ENCODE results near the gene UVRAG.

Gene UVRAG

GRCh38 chr11:75820645-75821044 is 5.6 kb downstream of the UVRAG start:
- in situ Hi-C loops (cut with HindIII; ENCODE audit: low sequenced_read_pairs): no loop called here
- no peak overlapping the region for H3K4me3 ChIP-seq (ENCODE audit: low read depth, low read length)
- TF ChIP-seq CTCF (IDR thresholded peaks at IDR 0.05; ENCODE audit: low read depth, low read length, missing control alignments): no peak
- DNase-seq (ENCODE audit: low read depth): no peak

GRCh38 chr11:75821202-75821601 is 6.2 kb downstream of the UVRAG start:
- DNase-seq (ENCODE audit: low read depth): no peak
- no peak overlapping the region for H3K4me3 ChIP-seq (ENCODE audit: low read depth, low read length)
- TF ChIP-seq CTCF (IDR thresholded peaks at IDR 0.05; ENCODE audit: low read depth, low read length, missing control alignments): no peak
- in situ Hi-C loops (cut with HindIII; ENCODE audit: low sequenced_read_pairs): no loop called here

GRCh38 chr11:75822541-75822940 is 7.5 kb downstream of the UVRAG start:
- TF ChIP-seq CTCF (IDR thresholded peaks at IDR 0.05; ENCODE audit: low read depth, low read length, missing control alignments): no peak
- in situ Hi-C loops (cut with HindIII; ENCODE audit: low sequenced_read_pairs): no loop called here
- no peak overlapping the region for H3K4me3 ChIP-seq (ENCODE audit: low read depth, low read length)
- no peak for DNase-seq (ENCODE audit: low read depth)

- in situ Hi-C loops (cut with HindIII; ENCODE audit: low sequenced_read_pairs): no loop called here
- no peak for DNase-seq (ENCODE audit: low read depth)
- H3K4me3 ChIP-seq (ENCODE audit: low read depth, low read length): no peak overlapping the region
- TF ChIP-seq CTCF (IDR thresholded peaks at IDR 0.05; ENCODE audit: low read depth, low read length, missing control alignments): no peak
These were observed 8.4 kb downstream of the UVRAG start for GRCh38 chr11:75823415-75823814.

DNA sequence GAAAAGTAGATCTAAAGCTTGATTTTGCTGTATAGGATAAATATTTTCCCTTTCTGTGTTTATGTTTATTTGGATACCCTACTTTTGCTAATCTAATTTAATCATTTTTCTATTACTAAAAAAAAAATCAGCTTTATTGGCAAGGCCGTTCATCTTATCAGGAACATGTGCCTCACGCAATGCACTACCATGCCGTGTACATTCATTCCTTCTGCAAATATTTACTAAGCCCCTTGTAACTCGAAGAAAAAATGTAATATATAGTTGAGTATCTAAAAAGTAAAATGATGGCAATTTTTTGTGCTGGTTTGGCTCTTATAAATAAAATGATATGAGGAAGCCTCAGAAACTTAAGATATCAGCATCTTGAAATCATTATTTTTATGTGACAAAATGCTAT is 8.9 kb downstream of the UVRAG start:
- no peak overlapping the region for H3K4me3 ChIP-seq (ENCODE audit: low read depth, low read length)
- in situ Hi-C loops (cut with HindIII; ENCODE audit: low sequenced_read_pairs): no loop called here
- TF ChIP-seq CTCF (IDR thresholded peaks at IDR 0.05; ENCODE audit: low read depth, low read length, missing control alignments): no peak
- no peak for DNase-seq (ENCODE audit: low read depth)

GRCh38 chr11:75826461-75827230 is 11.6 kb downstream of the UVRAG start:
- no peak for TF ChIP-seq CTCF (IDR thresholded peaks at IDR 0.05; ENCODE audit: low read depth, low read length, missing control alignments)

More at GRCh38 chr11:75826461-75827230, 11.6 kb downstream of the UVRAG start:
- in situ Hi-C loops (cut with HindIII; ENCODE audit: low sequenced_read_pairs): no loop called here
- no peak for DNase-seq (ENCODE audit: low read depth)
- H3K4me3 ChIP-seq (ENCODE audit: low read depth, low read length): no peak overlapping the region
